ENCODE results near the gene C1orf216. TPM values are rescaled to one million over a fixed set of nuclear protein-coding genes. Genes with fewer than 3 reads are reported as not detected.

Gene C1orf216
- polyA plus RNA-seq, 1 donor from 2014 or later = 6.7 TPM

DNA sequence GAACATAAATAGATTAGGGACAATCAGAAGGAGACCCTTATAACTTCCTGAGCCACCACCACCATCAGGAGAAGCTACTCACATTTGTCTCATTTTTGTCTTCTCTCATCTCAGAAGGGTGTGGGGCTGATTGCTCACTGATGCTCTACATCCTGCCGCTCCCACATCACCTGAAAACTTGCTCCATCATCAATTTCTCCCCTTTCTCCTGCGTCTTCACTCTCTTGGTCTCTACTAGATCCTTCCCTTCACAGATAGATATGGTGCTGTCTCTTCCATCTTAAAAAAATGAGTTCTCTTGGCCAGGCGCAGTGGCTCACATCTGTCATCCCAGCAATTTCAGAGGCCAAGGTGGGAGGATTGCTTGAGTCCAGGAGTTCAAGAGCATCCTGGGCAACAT is 38.4 kb downstream of the C1orf216 start:
- H3K27me3 ChIP-seq (ENCODE audit: insufficient read depth, low read depth, low read length) = no peaks in the 10 kb centered on the region
- TF ChIP-seq SMC3 (conservative IDR thresholded peaks at IDR 0.05; ENCODE audit: poor library complexity) = no peak
- TF ChIP-seq EZH2 (IDR thresholded peaks at IDR 0.05; ENCODE audit: borderline replicate concordance, insufficient read depth, low read length, poor library complexity, severe bottlenecking) = no peak
- TF ChIP-seq POLR2AphosphoS5 (IDR thresholded peaks at IDR 0.05) = no peak
- no peak for TF ChIP-seq EP300 (conservative IDR thresholded peaks at IDR 0.05; ENCODE audit: poor library complexity, severe bottlenecking)
- no peak for TF ChIP-seq TAF1 (IDR thresholded peaks at IDR 0.05; ENCODE audit: low read depth)
- TF ChIP-seq MXI1 (conservative IDR thresholded peaks at IDR 0.05; ENCODE audit: poor library complexity, severe bottlenecking) = no peak
- TF ChIP-seq, protein P1, sequence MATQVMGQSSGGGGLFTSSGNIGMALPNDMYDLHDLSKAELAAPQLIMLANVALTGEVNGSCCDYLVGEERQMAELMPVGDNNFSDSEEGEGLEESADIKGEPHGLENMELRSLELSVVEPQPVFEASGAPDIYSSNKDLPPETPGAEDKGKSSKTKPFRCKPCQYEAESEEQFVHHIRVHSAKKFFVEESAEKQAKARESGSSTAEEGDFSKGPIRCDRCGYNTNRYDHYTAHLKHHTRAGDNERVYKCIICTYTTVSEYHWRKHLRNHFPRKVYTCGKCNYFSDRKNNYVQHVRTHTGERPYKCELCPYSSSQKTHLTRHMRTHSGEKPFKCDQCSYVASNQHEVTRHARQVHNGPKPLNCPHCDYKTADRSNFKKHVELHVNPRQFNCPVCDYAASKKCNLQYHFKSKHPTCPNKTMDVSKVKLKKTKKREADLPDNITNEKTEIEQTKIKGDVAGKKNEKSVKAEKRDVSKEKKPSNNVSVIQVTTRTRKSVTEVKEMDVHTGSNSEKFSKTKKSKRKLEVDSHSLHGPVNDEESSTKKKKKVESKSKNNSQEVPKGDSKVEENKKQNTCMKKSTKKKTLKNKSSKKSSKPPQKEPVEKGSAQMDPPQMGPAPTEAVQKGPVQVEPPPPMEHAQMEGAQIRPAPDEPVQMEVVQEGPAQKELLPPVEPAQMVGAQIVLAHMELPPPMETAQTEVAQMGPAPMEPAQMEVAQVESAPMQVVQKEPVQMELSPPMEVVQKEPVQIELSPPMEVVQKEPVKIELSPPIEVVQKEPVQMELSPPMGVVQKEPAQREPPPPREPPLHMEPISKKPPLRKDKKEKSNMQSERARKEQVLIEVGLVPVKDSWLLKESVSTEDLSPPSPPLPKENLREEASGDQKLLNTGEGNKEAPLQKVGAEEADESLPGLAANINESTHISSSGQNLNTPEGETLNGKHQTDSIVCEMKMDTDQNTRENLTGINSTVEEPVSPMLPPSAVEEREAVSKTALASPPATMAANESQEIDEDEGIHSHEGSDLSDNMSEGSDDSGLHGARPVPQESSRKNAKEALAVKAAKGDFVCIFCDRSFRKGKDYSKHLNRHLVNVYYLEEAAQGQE (IDR thresholded peaks at IDR 0.05; ENCODE audit: borderline replicate concordance) = no peak
- no peak overlapping the region for H3K4me3 ChIP-seq (ENCODE audit: low read length)
- no peak overlapping the region for H3K4me2 ChIP-seq (ENCODE audit: low read length)
- no peaks in the 10 kb centered on the region for H3F3A ChIP-seq (ENCODE audit: insufficient read depth, low read length, poor library complexity, severe bottlenecking)
- H2AFZ ChIP-seq (ENCODE audit: low read depth, low read length) = no peak overlapping the region
- no peaks in the 10 kb centered on the region for H3K9me3 ChIP-seq (ENCODE audit: low read length)
- no peaks in the 10 kb centered on the region for H3K79me2 ChIP-seq (replicated peaks; ENCODE audit: insufficient read depth, low read length)
- no peaks in the 10 kb centered on the region for H4K20me1 ChIP-seq (ENCODE audit: insufficient read depth)
- H3K36me3 ChIP-seq (ENCODE audit: insufficient read depth, low read length) = no peaks in the 10 kb centered on the region
- no peak overlapping the region for H3K27ac ChIP-seq (ENCODE audit: low read length)
- H3K9me2 ChIP-seq (ENCODE audit: insufficient read depth, low read length) = no peaks in the 10 kb centered on the region
- no peak overlapping the region for H3K9ac ChIP-seq (ENCODE audit: low read length)

DNA sequence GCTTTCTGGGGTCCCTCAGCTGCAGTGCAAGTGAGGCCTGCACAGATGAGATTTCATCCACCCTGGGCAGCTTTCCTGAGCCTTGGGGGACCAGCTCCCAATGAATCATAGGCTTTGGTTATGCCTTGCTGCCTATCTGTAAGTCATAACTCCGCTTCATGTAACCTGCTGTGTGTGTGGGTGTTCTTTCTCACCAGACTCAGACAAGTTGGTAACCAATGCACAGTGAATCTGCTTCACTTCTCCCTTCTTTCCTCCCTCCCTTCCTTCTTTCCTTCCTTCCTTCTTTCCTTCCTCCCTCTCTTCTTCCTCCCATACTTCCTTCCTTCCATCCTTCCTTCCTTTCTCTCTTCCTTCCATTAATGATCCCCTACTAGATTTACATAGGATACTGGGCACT is 42.9 kb downstream of the C1orf216 start:
- Histone ChIP-seq H3F3A (ENCODE audit: insufficient read depth, low read length, poor library complexity, severe bottlenecking) (no peaks in the 10 kb centered on the region), H4K20me1 (ENCODE audit: insufficient read depth) (no peaks in the 10 kb centered on the region), H3K9me3 (ENCODE audit: low read length) (no peaks in the 10 kb centered on the region), H3K36me3 (ENCODE audit: insufficient read depth, low read length) (no peaks in the 10 kb centered on the region), H3K79me2 (replicated peaks; ENCODE audit: insufficient read depth, low read length) (no peaks in the 10 kb centered on the region), H3K4me3 (ENCODE audit: low read length) (no peak overlapping the region), H2AFZ (ENCODE audit: low read depth, low read length) (no peak overlapping the region), H3K4me2 (ENCODE audit: low read length) (no peak overlapping the region), H3K9me2 (ENCODE audit: insufficient read depth, low read length) (no peaks in the 10 kb centered on the region), H3K27me3 (ENCODE audit: insufficient read depth, low read depth, low read length) (peaks cover under 1% of the 10 kb centered on the region), H3K27ac (ENCODE audit: low read length) (no peak overlapping the region), H3K9ac (ENCODE audit: low read length) (no peak overlapping the region)
- no peak for TF ChIP-seq MXI1 (conservative IDR thresholded peaks at IDR 0.05; ENCODE audit: poor library complexity, severe bottlenecking)

DNA sequence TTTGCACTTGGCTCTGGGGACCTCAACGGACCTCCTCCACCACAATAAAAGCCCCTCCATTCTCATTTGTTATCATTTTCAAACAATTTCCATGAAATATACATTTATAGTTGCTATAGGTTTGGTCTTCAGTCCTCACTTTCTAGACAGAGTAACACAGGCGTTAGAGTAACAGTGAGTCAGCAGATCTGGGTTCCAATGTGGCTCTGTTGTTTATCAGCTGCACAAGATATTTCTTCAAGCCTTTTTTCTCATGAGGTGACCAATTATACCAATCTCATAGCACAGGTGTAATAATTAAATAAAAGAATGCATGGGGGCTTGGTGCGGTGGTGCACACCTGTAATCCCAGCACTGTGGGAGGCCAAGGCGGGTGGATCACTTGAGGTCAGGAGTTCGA is 44.6 kb downstream of the C1orf216 start:
- Histone ChIP-seq H4K20me1 (ENCODE audit: insufficient read depth) (no peaks in the 10 kb centered on the region), H3K9me2 (ENCODE audit: insufficient read depth, low read length) (no peaks in the 10 kb centered on the region), H2AFZ (ENCODE audit: low read depth, low read length) (no peak overlapping the region), H3F3A (ENCODE audit: insufficient read depth, low read length, poor library complexity, severe bottlenecking) (no peaks in the 10 kb centered on the region), H3K27ac (ENCODE audit: low read length) (no peak overlapping the region), H3K79me2 (replicated peaks; ENCODE audit: insufficient read depth, low read length) (no peaks in the 10 kb centered on the region), H3K9me3 (ENCODE audit: low read length) (no peaks in the 10 kb centered on the region), H3K36me3 (ENCODE audit: insufficient read depth, low read length) (no peaks in the 10 kb centered on the region), H3K4me2 (ENCODE audit: low read length) (no peak overlapping the region), H3K27me3 (ENCODE audit: insufficient read depth, low read depth, low read length) (peaks cover 2% of the 10 kb centered on the region), H3K9ac (ENCODE audit: low read length) (no peak overlapping the region), H3K4me3 (ENCODE audit: low read length) (no peak overlapping the region)
- no peak for TF ChIP-seq POLR2AphosphoS5 (IDR thresholded peaks at IDR 0.05)
- TF ChIP-seq, protein P2, sequence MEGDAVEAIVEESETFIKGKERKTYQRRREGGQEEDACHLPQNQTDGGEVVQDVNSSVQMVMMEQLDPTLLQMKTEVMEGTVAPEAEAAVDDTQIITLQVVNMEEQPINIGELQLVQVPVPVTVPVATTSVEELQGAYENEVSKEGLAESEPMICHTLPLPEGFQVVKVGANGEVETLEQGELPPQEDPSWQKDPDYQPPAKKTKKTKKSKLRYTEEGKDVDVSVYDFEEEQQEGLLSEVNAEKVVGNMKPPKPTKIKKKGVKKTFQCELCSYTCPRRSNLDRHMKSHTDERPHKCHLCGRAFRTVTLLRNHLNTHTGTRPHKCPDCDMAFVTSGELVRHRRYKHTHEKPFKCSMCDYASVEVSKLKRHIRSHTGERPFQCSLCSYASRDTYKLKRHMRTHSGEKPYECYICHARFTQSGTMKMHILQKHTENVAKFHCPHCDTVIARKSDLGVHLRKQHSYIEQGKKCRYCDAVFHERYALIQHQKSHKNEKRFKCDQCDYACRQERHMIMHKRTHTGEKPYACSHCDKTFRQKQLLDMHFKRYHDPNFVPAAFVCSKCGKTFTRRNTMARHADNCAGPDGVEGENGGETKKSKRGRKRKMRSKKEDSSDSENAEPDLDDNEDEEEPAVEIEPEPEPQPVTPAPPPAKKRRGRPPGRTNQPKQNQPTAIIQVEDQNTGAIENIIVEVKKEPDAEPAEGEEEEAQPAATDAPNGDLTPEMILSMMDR (IDR thresholded peaks at IDR 0.05; ENCODE audit: poor library complexity, severe bottlenecking) = no peak
- TF ChIP-seq EP300 (conservative IDR thresholded peaks at IDR 0.05; ENCODE audit: poor library complexity, severe bottlenecking) = no peak
- TF ChIP-seq, protein P1 (IDR thresholded peaks at IDR 0.05; ENCODE audit: borderline replicate concordance) = no peak
- no peak for TF ChIP-seq MXI1 (conservative IDR thresholded peaks at IDR 0.05; ENCODE audit: poor library complexity, severe bottlenecking)
- TF ChIP-seq RAD21 (conservative IDR thresholded peaks at IDR 0.05) = no peak
- no peak for TF ChIP-seq TAF1 (IDR thresholded peaks at IDR 0.05; ENCODE audit: low read depth)
- no peak for TF ChIP-seq SMC3 (conservative IDR thresholded peaks at IDR 0.05; ENCODE audit: poor library complexity)
- TF ChIP-seq EZH2 (IDR thresholded peaks at IDR 0.05; ENCODE audit: borderline replicate concordance, insufficient read depth, low read length, poor library complexity, severe bottlenecking) = no peak

Measured in neural cell (in vitro differentiated cells).